ENCODE data around the gene TRIM45. TPM values are rescaled to one million over a fixed set of nuclear protein-coding genes. Genes with fewer than 3 reads are reported as not detected.

TRIM45 gene
- total RNA-seq, 3 donors from 2014 or later: 1.1 to 8.2 (median 6.6) TPM

GRCh38 chr1:117136749-117137148, 15.2 kb upstream of the TRIM45 start:
- intact Hi-C loops (cut with DNase I; ENCODE audit: low total_unique reads): loop anchor here (5.0 kb wide), 1 partner anchor 139 kb away; no protein-coding TSS in a partner anchor
- no peak overlapping the region for H3K27ac ChIP-seq
- TF ChIP-seq CTCF (IDR thresholded peaks at IDR 0.05) (no peak), POLR2A (IDR thresholded peaks at IDR 0.05) (no peak)

GRCh38 chr1:117135329-117135728, 13.8 kb upstream of the TRIM45 start:
- TF ChIP-seq POLR2A (IDR thresholded peaks at IDR 0.05): no peak
- TF ChIP-seq POLR2AphosphoS5 (IDR thresholded peaks at IDR 0.05): no peak
- no peak for TF ChIP-seq CTCF (IDR thresholded peaks at IDR 0.05)
- H3K36me3 ChIP-seq: no peaks in the 10 kb centered on the region
- H3K4me3 ChIP-seq: no peak overlapping the region
- H3K4me1 ChIP-seq: no peaks in the 10 kb centered on the region
- intact Hi-C loops (cut with DNase I; ENCODE audit: low total_unique reads): loop anchor here (5.0 kb wide), 1 partner anchor 138 kb away; no protein-coding TSS in a partner anchor
- no peak overlapping the region for H3K27ac ChIP-seq
- no peaks in the 10 kb centered on the region for H3K27me3 ChIP-seq
- no peaks in the 10 kb centered on the region for H3K9me3 ChIP-seq
- DNase-seq (ENCODE audit: low spot score in 2 of 2): no peak

More at GRCh38 chr1:117136749-117137148, 15.2 kb upstream of the TRIM45 start:
- Histone ChIP-seq H3K27me3 (no peaks in the 10 kb centered on the region), H3K4me3 (no peak overlapping the region), H3K36me3 (no peaks in the 10 kb centered on the region), H3K9me3 (no peaks in the 10 kb centered on the region), H3K4me1 (no peaks in the 10 kb centered on the region)
- DNase-seq (ENCODE audit: low spot score in 2 of 2): no peak

- no peaks in the 10 kb centered on the region for H3K36me3 ChIP-seq
- DNase-seq (ENCODE audit: low spot score in 2 of 2): no peak
- no peak overlapping the region for H3K4me3 ChIP-seq
- TF ChIP-seq CTCF (IDR thresholded peaks at IDR 0.05): no peak
- no peak for TF ChIP-seq POLR2A (IDR thresholded peaks at IDR 0.05)
- no peak for TF ChIP-seq POLR2AphosphoS5 (IDR thresholded peaks at IDR 0.05)
- no peaks in the 10 kb centered on the region for H3K4me1 ChIP-seq
- no peaks in the 10 kb centered on the region for H3K9me3 ChIP-seq
- no peak overlapping the region for H3K27ac ChIP-seq
- intact Hi-C loops (cut with DNase I; ENCODE audit: low total_unique reads): no loop called here
- H3K27me3 ChIP-seq: no peaks in the 10 kb centered on the region
These were observed 9.0 kb upstream of the TRIM45 start for GRCh38 chr1:117130526-117130925.

GRCh38 chr1:117128323-117129079, 7.0 kb upstream of the TRIM45 start:
- H3K27me3 ChIP-seq: no peaks in the 10 kb centered on the region

More at GRCh38 chr1:117128323-117129079, 7.0 kb upstream of the TRIM45 start:
- Histone ChIP-seq H3K27ac (no peak overlapping the region), H3K9me3 (no peaks in the 10 kb centered on the region), H3K4me1 (no peaks in the 10 kb centered on the region), H3K4me3 (no peak overlapping the region), H3K36me3 (no peaks in the 10 kb centered on the region)
- TF ChIP-seq CTCF (IDR thresholded peaks at IDR 0.05) (peak in 2 of 3 donors; percentile 35 to 39), POLR2AphosphoS5 (IDR thresholded peaks at IDR 0.05) (no peak)
- intact Hi-C loops (cut with DNase I; ENCODE audit: low total_unique reads): loop anchor here (5.0 kb wide), 1 partner anchor 144 kb away; no protein-coding TSS in a partner anchor
- DNase-seq (ENCODE audit: low spot score in 2 of 2): no peak

Measured in breast epithelium (tissue), 4 donors.